Peyer's patch (tissue), 4 donors: ENCODE measurements around the gene CLDN10.

ENCODE experiments used
- CTCF ChIP-seq, 6 experiments: fragments of 450-650 bp in 4 of 6; fragments of 200-600 bp in 2 of 6; sonication (generic) in 1 of 6; IDR thresholded peaks; one replicate each; pipeline ENCODE4 v1.5.1; 2017 to 2019; ENCODE audit warnings: antibody characterized with exemption in 6 of 6, mild to moderate bottlenecking in 3 of 6, moderate library complexity in 1 of 6
- POLR2A ChIP-seq, 2 donors: fragments of 450-650 bp; IDR thresholded peaks; one replicate each; pipeline ENCODE4 v1.5.1; 2017; ENCODE audit warnings: antibody characterized with exemption in 2 of 2, mild to moderate bottlenecking in 2 of 2, moderate library complexity in 2 of 2

DNA sequence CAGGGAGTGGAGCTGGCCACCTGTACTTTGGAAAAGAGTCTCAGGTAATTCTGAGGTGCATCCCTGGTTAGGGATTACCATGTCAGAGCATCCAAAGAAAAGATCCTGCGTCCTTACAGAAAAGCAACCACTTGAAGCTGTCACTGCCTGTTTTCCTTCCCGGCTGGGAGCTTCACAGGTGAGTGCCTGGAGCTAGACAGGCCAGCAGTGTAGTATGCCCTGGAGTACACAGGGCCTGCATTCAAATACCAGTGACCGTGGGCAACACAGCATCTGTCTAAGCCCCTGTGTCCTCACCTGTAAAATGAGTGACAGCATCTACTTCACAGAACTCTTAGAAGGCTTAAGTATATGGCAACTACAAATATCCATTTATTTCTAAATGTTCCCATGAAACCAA, 63.0 kb downstream of the CLDN10 start:
- TF ChIP-seq POLR2A (IDR thresholded peaks at IDR 0.05): no peak
- TF ChIP-seq CTCF (IDR thresholded peaks at IDR 0.05): no peak
